GM18508 (cell line): Measurements from ENCODE around the gene ITPK1.
"Not testable (repeated sequence)": the region's sequence is repeated elsewhere in the genome, so short reads cannot be mapped to it uniquely, and the experiment has no call there.

Experiments
- ATAC-seq: cut with Tn5 transposase; IDR thresholded peaks from one replicate; pipeline ENCODE4 v1.9.1; 2021; ENCODE audit warnings: moderate number of reproducible peaks; ENCODE audit not compliant: insufficient read depth, unreplicated experiment

Gene ITPK1

DNA sequence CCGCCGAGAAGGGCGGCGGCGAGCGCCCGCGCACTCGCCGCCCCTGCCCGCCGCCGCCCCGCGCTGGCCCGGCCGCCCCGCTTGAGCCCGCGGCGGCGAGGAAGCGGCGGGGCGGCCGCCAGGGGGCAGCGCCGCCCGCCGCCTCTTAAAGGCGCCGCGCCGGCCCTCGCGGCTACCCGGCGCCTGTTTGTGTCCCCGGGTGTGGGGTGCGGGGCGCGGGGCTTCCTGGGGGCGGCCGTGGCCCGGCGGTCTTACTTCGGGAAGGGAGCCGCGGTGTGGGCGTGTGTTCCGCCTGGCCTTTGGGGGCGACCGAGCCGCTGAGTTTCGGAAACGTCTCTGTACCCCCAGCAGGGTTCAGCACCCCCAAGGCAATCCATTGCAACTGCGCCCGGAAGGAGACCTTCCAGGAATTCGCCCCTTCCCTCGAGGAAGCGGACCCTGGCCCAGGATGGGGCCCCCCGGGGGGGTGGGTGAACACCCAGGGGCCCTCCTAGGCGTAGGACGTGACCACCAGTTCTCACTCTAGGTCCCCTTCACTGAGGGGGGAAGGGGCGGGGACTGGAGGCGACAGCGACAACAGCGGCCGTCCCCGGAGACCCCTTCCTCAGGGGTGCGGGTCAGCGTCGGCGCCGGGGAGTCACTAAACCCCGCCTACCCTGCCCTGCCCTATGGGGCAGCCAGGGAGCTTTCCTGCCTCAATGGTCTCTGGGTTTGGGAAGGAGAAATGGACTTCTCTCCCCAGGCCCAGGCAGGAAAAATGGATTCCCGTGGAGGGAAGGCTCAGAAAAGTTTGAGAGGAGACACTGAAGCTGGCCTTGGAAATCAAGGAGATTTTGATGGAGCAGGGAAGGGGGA, at the start of gene ITPK1:
Gene ITPK1, minus strand, starts transcription at position 105 of the 855 bp plus-strand sequence. CDS start 762 bp downstream, outside the sequence.
- ATAC-seq, result no peak

DNA sequence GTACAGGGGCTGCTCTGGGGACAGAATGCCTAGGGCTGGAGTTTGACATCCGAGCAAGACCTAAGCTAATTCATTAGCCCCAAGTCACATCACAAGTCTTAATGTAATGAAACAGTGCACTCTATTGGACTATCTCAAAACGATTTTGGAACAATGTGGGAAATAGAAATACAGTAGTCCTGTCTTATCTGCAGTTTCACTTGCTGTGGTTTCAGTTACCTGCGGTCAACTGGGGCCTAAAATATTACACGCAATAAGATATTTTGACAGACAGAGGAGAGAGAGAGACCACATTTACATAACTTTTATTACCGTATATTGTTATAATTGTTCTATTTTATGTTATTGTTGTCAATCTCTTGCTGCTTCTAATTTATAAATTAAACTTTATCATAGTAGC, 47.8 kb upstream of the ITPK1 start:
- ATAC-seq, result no peak

DNA sequence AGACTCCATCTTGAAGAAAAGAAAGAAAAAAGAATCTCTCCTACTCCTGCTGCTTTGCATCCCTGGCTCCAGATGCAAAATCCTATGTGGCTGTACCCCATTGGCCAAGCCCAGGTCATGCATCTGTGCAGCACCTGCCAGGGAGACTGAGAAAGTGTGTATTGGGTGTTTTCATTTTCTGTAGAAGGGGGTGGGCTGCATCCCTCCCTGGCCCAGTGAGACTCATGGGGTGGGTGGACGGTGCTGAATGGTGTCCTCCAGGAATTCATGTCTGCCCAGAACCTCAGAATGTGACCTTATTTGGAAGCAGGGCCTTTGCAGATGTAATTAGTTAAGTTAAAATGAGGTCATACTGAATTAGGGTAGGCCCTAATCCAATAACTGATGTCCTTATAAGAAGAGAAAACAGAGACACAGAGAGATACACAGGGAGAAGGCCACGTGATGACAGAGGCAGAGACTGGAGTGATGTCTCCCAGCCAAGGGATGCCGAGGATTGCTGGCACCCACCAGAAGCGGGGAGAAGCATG, 45.8 kb upstream of the ITPK1 start:
- ATAC-seq, result no peak

DNA sequence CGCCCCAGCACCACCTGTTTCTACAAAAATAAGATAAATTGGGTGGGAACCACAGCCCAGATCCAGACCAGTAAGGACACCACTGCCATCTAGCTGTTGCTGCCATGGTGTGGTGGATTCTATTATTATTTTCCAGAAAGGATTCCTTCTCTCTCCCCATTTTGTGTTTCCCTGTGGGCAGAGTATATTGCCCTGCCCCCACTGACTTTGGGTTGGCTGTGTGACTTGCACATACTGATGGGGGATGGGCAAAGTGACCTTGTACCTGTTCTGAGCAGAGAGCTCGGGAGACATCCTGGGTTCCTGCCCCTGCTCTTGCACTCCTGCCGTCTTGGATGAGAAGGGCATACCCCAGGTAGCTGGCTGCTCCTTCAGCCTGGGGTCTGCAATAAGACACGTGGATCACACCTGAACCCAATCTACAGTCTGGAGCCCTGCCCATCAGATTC, 44.7 kb upstream of the ITPK1 start:
- ATAC-seq, result no peak

DNA sequence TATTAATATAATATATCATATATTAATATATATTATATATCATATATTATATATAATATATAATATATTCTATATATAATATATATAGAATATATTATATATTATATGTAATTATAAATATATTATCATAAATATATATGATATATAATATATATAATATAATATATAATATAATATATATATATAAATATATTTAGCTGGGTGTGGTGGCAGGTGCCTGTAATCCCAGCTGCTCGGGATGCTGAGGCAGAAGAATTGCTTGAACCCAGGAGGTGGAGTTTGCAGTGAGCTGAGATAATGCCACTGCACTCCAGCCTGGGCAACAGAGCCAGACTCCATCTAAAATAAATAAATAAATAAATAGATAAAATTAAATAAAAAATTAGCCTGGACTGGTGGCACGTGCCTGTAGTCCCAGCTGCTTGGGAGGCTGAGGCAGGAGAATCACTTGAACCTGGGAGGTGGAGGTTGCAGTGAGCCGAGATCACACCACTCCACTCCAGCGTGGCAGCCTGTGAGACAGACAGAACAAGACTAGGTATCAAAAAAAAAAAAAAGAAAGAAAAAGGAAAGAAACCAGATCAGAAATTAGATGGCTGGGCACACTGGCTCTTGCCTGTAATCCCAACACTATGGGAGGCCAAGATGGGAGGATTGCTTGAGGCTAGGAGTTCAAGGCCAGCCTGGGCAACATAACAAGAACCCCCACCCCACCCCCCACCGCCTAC, 44.1 kb upstream of the ITPK1 start:
- not testable (repeated sequence) for ATAC-seq

DNA sequence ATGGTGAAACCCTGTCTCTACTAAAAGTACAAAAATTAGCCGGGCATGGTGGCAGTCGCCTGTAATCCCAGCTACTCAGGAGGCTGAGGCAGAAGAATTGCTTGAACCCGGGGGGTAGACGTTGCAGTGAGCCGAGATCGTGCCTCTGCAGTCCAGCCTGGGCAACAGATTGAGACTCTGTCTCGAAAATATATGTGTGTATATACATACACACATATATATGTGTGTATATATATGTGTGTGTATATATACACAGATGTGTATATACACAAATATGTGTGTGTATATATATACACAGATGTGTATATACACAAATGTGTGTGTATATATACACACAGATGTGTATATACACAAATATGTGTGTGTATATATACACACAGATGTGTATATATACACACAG, 42.6 kb upstream of the ITPK1 start:
- ATAC-seq, result not testable (repeated sequence)

DNA sequence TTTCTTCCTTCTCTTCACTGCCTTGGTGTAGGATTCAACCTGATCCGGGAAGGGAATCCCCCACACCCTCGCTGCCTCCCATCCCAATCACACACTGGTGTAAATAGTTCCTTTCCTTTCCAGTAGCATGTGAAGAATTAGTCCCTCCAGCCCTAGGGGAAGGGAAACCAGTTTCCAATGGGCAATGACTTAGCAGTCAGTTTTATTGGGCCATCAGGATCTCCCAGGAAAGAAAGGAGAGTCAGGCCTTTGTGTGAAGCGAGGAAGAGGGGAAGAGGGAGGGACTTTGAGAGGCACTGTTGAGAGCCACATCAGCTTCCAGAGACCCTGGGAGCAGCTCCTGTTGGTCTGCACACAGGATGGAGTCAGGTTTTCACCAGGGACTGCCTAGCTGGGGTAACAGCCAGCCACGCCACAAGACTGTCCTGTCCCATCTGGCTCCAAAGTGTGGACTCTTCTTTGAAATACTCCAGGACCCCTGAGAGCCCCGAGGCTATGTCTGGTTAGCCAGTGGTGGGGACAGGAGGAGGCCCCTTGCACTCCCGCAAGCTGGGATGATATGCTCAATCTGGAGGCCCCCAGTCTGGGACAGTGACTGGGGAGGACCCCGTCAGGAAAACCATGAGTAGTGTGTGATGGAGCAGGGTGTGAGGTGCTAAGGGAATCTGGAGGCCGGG, 41.1 kb upstream of the ITPK1 start:
- no peak for ATAC-seq

DNA sequence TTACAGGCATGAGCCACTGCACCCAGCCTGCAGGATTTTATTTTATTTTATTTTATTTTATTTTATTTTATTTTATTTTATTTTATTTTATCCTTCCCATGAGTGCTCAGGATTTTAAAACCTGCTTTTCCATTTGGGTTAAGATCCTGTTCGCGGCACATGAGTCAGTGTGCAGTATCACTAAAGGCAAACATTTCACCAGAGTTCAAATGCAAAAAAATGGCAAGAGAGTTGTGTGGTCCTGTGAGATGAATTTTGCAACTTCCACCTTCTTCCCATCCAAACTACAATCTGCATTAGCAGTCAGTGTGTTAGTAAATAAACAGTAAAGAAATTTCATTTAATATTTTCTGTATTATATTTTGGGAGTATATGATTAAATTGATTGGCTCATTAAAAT, 39.9 kb upstream of the ITPK1 start:
- no peak for ATAC-seq

DNA sequence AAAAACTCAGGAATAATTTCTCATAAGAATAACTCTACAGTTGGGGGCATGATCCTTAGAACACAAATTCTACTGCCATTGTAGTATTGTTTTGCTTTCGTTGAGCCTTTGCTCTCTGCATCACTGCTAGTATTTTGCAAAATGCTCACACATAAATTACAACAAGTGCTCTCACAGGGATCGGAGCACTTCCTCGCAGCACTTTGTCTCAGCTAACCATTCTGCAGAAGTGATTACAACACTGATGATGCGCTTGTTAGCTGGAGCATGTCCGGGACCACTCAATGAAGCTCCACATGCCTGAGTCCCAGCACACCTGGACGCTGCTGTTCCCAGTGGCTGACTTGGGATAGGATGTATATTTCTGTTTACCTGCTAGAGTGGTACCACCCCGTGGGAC, 37.4 kb upstream of the ITPK1 start:
- no peak for ATAC-seq

DNA sequence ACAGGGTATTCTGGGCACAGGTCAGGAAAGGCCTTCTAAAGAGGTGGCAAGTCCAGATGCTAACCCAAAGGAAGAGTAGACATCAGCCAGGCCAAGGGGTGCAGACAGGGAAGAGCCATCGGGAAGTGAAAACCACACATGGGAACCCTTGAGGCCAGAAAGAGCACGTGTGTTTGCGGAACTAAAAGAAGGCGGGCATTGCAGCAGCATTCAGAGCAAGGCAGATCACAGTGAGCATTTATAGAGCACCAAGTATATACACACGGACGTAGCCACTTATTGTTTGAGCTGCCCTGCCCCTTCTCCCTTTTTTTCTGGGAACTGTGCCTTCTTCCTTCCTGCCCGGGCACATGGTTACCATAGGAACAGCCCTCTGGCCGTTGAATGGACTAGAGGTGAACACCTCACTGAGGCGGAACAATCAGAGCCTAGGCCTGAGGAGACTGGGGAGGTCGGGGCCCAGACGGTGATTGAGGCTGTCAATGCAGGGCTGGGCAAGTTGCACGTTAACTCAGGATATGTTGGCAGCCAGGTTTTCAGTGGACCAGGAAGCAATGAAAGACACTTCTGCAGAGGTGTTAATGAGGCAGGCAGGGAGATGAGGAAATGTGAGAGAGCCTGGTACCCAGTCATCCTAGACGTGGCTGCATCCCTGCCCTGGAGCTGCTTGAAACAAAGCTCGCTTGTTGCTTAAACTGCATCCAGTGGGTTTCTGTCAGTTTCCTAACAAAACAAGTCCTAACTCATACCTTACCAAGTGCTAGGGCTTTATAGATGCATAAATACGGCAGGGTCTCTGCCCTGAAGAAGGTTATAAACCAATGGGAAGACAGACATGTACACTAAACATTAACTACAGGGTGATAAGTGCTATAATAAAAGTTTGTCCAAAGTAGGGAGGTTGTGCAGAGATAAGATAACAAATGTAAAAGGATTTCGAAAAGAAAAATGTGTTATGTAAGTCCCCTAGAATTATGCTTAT, 34.8 kb upstream of the ITPK1 start:
- no peak for ATAC-seq

DNA sequence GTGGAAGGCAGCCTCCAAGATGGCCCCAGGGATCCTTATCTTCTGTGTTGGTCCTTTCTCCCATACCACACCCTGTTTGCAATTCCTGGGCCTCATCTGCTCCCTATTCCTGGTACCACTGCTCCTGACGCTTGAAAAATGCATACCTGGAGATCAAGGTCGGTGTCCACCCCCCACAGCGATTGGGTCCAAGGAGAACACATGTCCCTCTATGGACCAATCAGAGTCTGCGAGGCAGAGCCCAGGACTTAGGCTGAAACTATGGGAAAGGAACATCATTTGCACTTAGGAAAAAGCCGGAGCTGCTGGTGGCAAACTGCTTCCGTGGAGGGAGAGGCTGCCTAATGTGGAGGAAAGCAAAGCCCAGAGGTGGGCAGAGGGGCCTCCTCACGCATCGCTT, 33.3 kb upstream of the ITPK1 start:
- ATAC-seq, result no peak

DNA sequence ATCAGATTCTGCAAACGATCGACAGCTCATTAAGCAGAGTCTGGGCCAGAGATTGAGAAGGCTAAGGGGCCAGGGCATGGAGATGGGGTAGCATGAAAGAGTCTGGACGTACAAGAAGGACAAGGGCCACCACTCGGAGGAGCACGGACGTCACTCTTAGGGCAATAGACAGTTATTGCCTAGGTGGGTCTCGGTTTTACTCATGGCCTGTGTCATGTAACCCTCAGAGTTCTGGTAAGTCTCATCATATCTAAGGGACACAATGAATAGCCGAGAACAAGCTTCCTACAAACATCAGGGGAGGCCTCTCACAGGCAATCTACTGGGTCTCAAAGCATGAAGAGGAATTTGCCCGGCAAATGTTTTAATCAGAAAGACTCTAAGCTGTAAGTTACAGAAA, 30.4 kb upstream of the ITPK1 start:
- no peak for ATAC-seq

DNA sequence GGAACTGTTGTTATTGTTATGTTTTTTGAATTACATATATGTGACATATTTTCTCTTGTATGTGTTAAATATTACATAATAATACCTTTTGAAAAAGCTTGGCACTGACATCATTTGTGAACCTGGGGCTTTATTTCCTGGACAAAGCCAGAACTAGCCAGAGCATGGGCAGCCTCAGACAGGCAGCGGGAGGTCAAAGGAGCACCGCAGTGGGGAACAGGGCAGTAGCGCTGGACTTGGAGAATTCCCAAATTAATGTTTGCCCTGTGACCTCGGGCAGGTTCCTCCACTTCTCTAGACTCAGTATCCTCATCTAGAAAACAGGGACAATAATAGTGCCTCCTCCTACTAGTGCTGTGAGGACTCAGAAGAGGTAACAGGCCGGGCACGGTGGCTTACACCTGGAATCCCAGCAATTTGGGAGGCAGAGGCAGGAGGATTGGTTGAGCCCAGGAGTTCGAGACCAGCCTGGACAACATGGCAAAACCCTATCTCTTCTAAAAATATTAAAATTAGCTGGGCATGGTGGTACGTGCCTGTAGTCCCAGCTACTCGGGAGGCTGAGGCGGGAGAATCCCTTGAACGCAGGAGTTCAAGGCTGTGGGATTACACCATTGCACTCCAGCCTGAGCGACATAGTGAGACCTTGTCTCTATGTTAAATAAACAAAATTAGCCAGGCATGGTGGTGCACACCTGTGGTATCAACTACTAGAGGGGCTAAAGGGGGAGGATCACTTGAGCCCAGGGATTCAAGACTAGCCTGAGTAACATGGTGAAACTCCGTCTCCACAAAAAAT, 27.3 kb upstream of the ITPK1 start:
- ATAC-seq, result no peak

DNA sequence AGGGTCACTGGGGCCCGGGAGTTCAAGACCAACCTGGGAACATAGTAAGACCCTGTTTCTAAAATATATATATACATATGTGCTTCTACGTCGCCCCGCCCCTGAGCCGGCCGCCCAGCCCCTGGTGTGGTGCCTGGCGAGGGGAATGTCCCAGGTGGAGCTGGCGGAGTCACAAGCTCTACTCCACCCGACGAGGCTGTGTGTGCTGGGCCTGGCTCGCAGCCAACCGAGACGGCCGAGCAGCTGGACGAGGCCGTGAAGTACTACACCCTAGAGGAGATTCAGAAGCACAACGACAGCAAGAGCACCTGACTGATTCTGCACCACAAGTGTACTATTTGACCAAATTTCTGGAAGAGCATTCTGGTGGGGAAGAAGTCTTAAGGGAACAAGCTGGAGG, 22.1 kb upstream of the ITPK1 start:
- no peak for ATAC-seq

DNA sequence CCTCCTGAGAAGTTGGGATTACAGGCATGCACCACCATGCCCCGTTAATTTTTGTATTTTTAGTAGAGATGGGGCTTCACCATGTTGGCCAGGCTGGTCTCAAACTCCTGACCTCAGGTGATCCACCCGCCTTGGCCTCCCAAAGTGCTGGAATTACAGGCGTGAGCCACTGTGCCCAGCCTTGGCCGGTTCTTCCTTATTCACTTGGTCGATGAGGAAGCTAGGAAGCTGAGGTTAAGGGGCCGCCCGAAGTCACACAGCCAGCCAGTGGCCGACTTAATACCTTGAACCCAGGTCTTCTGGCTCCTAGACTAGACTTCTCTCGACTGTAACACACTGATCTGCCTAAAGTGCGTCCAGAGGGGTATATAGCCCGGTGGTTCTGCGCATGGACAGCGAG, 20.8 kb upstream of the ITPK1 start:
- not testable (repeated sequence) for ATAC-seq

DNA sequence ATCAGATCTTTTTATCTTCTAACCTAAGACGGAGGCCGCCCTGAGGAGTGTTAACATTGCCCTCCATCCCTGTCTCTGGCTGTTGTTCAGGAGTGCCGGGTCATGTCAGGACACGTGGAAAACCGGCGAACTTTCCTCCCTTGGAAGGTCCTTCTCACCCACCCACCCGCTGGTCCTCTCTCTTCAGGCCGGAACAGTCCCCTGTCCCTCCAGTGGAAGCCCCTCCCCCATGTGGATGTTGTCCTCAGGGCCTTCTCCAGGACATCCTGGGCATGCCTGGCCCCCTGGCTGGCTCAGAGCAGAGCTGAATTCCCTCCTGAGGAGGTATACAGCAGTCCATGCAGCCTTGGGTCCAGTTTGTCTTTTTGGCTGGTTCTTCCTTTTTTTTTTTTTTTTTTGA, 20.3 kb upstream of the ITPK1 start:
- no peak for ATAC-seq

DNA sequence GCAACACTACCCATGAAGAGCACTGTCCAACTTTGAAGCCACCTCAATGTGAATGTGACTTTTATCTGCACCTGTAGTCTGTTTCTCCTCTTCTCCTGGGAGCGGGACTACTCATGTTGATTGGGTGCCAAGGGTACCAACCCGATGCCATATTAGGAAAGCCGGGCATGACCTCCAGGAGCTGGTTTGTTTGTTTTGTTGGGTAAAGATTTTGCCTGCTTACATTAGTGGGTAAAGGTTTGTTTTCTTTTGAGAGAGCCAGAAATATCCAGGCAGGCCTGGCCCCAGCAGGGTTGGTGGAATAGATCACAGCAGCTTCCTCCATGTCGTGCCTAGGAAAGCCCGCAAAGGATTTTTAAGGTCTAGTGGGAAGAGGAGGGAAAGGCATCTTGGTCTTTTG, 19.7 kb upstream of the ITPK1 start:
- no peak for ATAC-seq

DNA sequence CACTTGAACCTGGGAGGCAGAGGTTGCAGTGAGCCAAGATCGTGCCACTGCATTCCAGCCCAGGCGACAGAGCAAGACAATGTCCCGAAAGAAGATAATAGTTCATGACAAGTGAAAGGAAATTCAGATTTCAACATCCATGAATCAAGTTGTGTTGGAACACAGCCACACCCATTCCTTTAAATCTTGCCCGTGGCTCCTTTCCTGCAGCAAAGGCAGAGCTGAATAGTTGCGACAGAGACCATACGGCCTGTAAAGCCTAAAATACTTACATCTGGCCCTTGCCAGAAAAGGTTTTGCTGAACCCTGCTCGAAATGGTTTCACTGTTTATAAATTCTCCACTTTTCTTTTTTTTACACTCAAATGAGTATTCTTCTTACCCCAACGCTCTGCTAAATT, 17.7 kb upstream of the ITPK1 start:
- no peak for ATAC-seq
